NB4 (cell line): ENCODE measurements around the gene SNX19.

ENCODE experiments used
- DNase-seq: peaks from one replicate; pipeline ENCODE4 v3.0.0; 2010; ENCODE audit warnings: low read depth
- H3K4me3 ChIP-seq: one replicate; pipeline ENCODE4 v1.5.1; 2011; ENCODE audit warnings: mild to moderate bottlenecking, low read depth, low read length, moderate library complexity
- MYC ChIP-seq: IDR thresholded peaks from 2 replicates; pipeline ENCODE4 v1.6.1; 2011; ENCODE audit warnings: low read depth, low read length
- POLR2A ChIP-seq: IDR thresholded peaks from 2 replicates; pipeline ENCODE4 v1.6.1; 2011; ENCODE audit warnings: mild to moderate bottlenecking; ENCODE audit not compliant: insufficient read length; ENCODE audit errors: extremely low read depth
- TF ChIP-seq, protein P1 (sequence below): IDR thresholded peaks from one replicate; pipeline ENCODE4 v1.5.1; 2012; ENCODE audit warnings: low read depth, low read length
- TF ChIP-seq, protein P2 (sequence below): IDR thresholded peaks from 2 replicates; pipeline ENCODE4 v1.6.1; 2011; ENCODE audit warnings: low read depth, low read length

Gene SNX19

DNA sequence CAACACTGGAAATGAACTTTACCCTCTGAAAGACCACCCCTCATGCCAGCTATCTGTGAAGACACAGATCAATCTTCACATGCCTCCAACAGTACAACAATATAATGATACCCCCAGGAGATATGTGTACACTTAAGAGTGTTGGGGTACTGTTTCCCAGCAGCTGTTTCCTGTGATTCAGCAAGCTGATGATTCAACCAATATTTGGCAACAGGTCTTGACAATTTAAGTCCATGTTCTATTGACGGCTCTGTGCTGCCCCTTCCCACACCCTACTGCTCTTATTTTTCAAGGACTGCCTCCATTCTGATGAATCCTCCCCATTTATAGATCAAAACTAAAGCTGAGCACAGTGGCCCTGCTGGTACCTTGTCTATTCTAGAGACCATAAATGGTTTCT lies 6.6 kb downstream of the SNX19 start:
- TF ChIP-seq, protein P1, sequence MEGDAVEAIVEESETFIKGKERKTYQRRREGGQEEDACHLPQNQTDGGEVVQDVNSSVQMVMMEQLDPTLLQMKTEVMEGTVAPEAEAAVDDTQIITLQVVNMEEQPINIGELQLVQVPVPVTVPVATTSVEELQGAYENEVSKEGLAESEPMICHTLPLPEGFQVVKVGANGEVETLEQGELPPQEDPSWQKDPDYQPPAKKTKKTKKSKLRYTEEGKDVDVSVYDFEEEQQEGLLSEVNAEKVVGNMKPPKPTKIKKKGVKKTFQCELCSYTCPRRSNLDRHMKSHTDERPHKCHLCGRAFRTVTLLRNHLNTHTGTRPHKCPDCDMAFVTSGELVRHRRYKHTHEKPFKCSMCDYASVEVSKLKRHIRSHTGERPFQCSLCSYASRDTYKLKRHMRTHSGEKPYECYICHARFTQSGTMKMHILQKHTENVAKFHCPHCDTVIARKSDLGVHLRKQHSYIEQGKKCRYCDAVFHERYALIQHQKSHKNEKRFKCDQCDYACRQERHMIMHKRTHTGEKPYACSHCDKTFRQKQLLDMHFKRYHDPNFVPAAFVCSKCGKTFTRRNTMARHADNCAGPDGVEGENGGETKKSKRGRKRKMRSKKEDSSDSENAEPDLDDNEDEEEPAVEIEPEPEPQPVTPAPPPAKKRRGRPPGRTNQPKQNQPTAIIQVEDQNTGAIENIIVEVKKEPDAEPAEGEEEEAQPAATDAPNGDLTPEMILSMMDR, result no peak
- TF ChIP-seq POLR2A (no peak), MYC (no peak)
- TF ChIP-seq, protein P2, sequence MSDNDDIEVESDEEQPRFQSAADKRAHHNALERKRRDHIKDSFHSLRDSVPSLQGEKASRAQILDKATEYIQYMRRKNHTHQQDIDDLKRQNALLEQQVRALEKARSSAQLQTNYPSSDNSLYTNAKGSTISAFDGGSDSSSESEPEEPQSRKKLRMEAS, result no peak
- peak; percentile 44 for DNase-seq
- no peak overlapping the region for H3K4me3 ChIP-seq

DNA sequence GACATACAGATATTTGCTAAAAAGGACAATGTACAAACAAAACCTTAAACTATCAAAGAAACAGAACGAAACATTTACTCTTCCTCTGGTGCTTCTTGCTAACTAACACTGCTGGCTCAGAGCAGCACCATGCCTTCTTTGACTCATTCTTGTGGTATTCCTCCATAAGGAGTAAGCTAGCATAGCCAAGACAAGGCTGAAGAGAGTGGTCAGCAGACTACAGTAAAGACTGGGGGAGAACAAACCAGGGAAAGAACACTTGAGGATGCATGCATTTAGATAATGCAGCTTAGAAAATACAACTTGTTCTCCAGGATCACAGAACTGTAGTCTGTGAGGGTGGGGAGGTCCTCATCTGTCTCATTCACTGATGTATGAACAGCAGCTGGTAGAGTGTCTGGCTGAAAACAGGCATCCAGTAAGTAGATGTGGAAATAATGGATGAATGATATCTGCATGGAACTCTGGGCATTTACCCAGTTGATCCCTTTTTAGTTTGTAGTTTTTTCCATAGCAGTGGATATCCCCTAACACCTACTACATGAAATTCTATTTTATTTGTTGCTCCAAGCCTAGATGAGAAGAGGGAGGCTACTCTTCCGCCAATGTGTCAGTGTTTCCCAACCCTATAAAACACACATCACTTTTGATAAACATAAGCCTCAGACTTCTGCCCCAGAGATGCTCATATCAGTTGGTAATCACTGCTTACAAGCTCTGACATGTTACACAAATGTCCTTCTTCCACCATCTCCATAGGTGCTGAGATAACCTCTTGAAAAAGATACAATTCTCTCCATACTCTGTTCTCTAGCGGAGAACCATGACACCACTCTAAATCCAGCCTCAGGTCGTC lies 7.3 kb downstream of the SNX19 start:
- H3K4me3 ChIP-seq, result no peak overlapping the region
- DNase-seq, result no peak
- TF ChIP-seq, protein P1, result no peak

DNA sequence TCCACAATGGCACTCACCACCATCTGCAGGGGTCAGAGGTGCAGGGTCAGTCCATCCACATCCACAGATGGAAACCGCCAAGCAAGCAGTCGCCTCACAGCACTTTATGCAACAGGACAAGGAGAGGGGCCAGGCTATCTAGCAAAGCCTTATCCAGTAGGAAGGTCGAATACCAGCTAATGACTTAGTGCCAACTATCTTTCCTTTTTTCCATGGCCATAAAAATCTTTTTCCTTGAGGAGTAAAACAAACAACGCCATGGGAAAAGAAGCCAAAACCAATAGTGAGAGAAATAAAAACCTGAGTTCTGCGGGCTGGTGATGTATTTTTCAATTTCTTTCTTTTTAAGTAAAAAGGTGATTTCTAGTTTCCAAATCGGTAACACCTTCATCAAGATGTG lies 8.2 kb downstream of the SNX19 start:
- no peak for DNase-seq
- no peak overlapping the region for H3K4me3 ChIP-seq
- TF ChIP-seq POLR2A, result no peak
- TF ChIP-seq, protein P1, result no peak
- TF ChIP-seq, protein P2, result no peak
- no peak for TF ChIP-seq MYC

DNA sequence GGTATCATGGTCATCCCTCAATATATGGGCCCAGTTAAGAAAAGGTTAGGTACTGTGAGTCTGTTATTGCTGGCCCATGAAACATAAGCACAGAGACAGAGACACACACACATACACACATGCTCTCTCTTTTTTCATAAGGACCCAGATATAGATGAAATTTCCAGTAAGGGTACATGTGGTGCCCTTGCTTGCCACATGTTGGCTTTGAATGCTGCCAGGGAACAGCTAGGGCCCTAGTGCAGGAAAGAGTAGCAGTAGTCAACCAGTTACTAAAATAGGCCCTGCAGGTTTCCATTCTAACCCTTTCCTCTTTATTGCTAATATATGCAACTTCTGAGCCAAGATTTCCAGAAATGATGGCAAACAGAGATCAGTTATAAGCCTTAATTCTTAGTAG lies 9.1 kb downstream of the SNX19 start:
- DNase-seq, result no peak
- H3K4me3 ChIP-seq, result no peak overlapping the region
- TF ChIP-seq MYC, result no peak
- TF ChIP-seq, protein P2, result no peak

DNA sequence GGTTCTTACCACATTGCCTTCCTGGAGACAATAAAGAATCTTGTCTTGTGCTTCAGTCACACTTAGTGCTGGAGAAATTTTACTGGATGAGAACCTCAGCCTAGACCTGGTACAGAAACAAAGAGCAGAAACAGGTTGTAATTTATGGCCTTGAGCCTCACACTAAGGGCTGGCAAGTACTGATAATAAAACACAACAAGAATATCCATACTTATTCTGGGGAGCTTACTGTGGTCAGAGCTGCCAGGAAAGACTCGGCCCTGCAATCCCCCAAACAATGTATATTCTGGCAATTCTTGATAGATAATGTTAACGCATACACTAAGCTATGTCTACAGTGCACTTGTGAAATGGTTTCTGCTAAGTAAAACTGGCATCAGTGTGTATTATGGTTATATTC lies 9.7 kb downstream of the SNX19 start:
- no peak overlapping the region for H3K4me3 ChIP-seq
- TF ChIP-seq, protein P2, result no peak
- TF ChIP-seq POLR2A (no peak), MYC (no peak)
- TF ChIP-seq, protein P1, result no peak
- DNase-seq, result no peak

DNA sequence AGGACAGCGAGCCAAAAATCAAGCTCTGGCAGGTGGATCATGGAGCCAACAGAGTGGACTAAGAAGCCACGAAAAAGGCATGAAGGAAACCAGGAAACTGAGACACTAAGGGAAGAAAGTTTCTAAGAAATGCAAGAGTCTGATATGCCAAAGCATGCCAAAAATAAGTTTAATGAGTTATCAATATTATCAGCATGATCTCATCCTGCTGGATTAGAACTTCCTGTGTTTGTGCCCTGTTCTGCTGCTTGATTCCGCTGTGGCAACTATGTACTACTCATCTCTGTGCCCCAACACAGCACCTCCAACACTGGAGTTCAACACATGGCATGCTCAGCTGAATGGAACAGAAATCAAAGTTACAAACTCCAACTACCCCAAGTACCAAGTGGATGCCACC lies 10.8 kb downstream of the SNX19 start:
- no peak for TF ChIP-seq MYC
- TF ChIP-seq POLR2A, result no peak
- TF ChIP-seq, protein P1, result no peak
- TF ChIP-seq, protein P2, result no peak
- DNase-seq, result no peak
- H3K4me3 ChIP-seq, result no peak overlapping the region
